ENCODE measurements around the gene SERPINB13.

Gene SERPINB13

DNA sequence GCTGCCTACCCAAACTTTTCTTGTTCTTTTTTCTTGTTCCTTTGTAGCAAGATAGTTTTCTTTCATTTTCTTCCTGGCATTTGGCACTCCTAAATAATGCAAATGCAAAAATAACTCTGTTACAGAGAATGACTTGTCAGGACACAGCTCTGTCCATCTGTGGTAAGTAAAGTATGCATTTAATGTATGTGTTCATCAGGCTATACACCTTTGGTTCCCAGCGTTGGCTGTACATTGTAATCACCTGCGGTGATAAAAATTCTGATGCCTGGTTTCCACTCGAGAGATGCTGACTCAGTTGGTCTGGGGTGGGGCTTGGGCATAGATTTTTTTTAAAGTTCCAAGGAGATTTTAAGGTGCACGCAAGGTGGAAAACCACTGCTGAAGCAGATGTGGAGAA is at the start of gene SERPINB13:
TSS of gene SERPINB13 (plus strand) at position 378 of the 400 bp plus-strand sequence. CDS start 1,325 bp downstream, outside the sequence.
- no peak for DNase-seq

- DNase-seq: peak; percentile 54
These were observed 47.1 kb upstream of the SERPINB13 start for GRCh38 chr18:63539904-63540510.

DNA sequence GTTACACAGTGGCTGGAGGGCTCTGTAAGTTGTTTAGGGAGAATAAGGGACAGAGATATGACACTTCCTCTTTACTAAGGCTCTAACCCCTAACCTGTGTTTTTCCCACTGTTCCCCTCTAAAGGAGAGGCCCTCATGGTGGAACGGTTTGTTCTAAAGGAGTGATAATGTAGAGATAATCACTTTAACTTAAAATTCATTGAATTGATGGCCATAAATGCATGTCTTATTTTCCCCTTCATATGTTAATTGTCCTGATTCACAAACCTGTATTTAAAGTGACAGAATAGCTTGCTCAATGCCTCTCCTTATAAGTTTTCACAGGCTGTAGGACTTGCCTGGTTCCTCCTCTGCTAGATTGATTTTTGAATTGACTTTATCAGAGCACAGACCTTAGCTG is 45.1 kb upstream of the SERPINB13 start, which contains the start of gene SERPINB12:
TSS of gene SERPINB12 (plus strand) at position 301 of the 400 bp plus-strand sequence. CDS start 13,791 bp downstream, outside the sequence.
- no peak for DNase-seq

GRCh38 chr18:63544017-63544416 is 43.1 kb upstream of the SERPINB13 start:
- no peak for DNase-seq

DNA sequence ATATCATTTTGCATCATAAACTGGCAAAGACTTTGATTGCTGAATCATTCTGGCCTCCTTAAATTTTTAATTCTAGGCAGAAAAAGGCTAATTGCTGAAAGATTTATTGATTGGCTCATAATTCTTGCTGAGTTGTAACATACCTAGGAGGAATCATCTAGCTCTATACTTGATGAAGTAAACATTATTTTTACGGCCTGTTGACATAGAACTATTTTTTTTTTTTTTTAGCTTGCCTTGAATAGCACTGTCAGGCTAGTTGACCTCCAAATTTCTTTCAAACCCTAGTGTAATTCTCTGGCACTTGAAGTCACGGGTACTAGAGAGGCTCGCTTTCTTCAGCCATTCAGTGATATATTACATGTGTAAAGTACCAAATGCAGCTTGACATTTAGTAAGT is 42.1 kb upstream of the SERPINB13 start:
- DNase-seq: peak; percentile 67

GRCh38 chr18:63550068-63550467 is 37.1 kb upstream of the SERPINB13 start:
- DNase-seq: no peak

DNA sequence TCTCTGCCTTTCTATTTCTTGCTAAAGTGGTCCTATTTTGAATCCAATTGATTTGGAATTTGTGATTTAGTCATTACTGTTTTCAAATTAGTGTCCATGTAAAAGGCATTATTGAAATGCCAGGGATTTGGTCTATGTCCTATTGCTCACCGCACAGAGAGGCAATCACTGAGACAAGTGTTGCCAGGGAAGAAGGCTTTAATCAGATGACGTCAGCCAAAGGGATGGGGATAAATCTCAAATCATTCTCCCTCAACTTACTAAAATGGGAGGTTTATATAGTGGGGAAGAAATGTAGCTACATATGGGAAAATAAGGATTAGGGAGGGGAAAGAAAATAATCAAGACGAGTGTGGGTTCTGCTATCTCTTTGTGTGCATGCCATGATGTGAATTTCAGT is 35.4 kb upstream of the SERPINB13 start:
- no peak for DNase-seq

DNA sequence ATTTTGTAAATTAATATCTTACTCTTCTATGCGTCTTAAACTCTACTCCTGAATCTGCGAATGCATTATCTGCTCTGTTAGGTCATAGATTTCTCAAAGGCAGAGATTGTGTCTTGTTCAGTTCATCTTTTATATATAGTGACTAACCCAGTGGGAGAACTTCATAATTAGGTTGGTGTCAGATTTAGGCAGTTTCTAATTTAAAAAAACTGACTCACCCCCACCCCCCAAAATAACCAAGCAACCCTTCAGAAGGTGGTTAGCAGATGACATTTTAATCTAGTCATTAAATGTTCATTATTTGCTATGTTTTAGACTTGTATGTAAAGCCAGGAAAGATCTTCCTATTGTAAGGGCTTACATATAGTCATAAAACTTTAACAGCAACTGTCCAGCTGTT is 34.6 kb upstream of the SERPINB13 start:
- DNase-seq: no peak

- DNase-seq: no peak
These were observed 34.1 kb upstream of the SERPINB13 start for GRCh38 chr18:63553081-63553480.

GRCh38 chr18:63559567-63560491 is 27.3 kb upstream of the SERPINB13 start:
- DNase-seq: no peak

DNA sequence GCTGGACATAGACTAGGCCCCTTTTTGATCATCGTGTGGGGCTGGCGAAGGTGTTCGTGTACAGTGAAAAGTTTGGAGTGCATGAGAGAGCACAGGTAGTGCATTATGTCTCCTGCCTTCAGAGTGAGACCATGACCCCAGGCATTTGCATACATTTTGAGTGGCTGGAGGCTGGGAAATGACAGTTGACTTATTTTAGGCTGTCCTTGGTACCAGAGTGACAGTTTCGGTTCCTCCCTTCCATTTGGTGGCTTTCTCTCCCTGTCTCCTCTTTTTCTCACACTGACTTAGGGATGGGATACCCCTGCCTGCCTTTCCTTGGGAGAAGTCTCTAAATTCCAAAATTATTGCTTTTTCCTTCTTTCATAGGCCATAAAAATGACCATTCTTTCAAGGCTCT is 24.9 kb upstream of the SERPINB13 start:
- no peak for DNase-seq

GRCh38 chr18:63564021-63564420 is 23.1 kb upstream of the SERPINB13 start:
- no peak for DNase-seq

DNA sequence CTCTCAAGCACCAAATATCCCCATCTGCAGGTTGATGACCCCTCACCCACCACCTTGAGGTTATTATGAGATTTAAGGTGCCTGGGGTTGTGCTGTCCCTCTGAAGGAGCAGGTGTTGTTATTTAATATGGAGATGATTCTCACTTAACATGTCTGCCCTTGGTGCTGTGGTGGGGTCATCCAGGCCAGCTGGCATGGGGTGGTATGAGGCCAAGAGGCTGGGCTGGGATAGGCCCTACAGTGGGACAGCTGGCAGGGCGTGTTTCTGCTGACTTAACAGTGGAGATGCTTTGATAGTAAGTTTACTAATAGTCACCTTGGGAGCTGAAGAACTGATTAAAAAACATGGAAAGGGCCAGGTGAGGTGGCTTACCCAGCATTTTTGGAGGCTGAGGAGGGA is 22.6 kb upstream of the SERPINB13 start:
- DNase-seq: no peak

DNA sequence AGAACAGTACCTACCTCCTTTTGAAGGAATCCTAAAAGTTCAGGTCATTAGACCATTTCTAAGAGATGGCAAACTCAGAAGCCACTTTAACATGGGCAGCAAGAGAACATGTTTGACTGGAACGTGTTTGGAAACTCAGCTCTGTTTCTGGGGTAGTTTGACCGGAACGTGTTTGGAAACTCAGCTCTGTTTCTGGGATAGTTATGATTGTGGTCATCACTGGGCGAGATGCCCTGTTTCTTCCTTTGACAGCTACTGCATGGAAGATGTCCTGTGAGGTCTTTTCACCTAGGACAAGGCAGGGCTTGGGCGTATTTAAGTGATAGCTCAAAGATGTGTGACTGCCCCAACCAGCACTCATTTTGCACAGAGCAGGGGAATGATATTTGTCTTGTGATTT is 19.9 kb upstream of the SERPINB13 start:
- DNase-seq: no peak

- no peak for DNase-seq
These were observed 19.3 kb upstream of the SERPINB13 start for GRCh38 chr18:63567825-63568224.

GRCh38 chr18:63570721-63571120 is 16.4 kb upstream of the SERPINB13 start:
- DNase-seq: no peak

DNA sequence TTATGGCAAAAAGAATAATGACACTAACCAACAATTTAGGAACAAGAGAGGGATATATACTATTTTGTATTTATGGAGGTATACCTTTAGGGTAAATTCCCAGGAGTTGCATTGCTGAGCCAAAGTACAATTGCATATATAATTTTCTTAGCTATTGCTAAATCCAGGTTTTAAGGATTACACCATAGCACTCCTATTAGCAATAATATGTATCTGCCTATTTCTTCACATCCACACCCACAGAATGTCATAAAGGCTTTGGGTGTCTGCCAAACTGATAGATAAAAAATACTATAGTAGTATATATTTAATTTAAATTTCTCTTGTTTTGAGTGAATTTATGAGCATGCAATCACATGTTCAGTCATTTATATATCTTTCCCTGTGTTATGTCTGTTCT is 11.5 kb upstream of the SERPINB13 start:
- no peak for DNase-seq

DNA sequence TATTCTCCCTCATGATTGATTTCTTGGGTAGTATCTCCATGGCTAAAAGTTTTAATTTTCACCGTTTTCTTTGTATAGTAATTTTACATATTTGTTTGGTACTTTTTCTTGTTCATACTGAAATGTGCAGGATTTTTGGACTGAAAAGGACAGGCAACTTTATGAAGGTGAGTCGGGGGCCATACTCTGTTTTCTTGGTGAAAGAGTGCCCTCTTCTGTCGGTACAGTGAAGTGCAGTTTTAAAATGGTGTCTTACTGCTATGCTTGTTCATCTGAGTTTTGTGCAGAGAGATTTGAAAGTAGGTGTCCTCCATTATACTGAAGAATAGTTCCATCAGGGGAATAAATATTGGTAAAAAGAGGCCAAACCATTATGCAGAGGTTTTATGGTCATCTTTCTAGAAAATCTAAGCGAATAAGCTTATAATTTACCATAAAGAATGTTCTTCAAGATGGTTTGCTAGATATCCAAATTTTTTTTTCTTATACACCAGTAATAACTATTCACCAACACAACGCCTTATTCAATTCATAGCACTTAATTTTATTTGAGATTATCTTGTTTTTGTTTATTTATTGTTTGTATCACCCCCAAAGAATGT is 8.7 kb upstream of the SERPINB13 start:
- DNase-seq: peak; percentile 17

DNA sequence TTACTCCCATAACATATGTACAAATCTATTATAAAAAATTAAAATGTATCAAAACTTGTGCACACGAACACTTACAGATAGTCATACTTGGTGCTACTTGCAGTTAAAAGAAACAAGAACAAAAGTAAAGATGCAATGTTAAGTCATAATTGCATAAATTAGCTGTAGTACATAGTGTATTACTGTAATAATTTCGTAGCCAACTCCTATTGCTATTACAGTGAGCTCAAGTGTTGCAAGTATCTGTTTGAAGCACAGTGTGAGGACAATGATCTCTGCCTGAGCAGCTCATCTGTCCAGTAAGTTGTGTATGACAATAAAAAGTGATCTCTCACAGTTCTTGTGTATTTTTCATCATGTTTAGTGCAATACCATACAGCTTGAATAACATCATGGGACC is 7.5 kb upstream of the SERPINB13 start:
- DNase-seq: no peak

DNA sequence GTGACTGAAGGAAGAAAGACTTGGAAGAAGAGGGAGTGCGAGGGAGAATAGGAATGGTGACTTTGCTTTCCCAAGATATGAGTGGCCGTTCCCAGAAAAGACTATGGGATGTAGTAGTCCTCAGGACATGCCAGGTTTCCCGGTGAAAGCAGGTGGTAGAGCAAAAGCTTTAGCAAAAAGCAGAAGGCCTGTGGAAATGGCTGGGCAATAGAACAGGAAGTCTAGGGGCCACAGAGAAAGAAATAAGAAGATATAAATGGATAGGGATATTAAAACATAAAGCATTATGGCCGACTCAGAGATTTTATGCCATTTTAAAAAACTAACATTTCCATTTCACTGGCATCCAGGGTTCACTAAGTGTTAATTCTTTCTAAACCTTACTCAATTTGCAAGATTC is 1.2 kb upstream of the SERPINB13 start:
- no peak for DNase-seq

DNA sequence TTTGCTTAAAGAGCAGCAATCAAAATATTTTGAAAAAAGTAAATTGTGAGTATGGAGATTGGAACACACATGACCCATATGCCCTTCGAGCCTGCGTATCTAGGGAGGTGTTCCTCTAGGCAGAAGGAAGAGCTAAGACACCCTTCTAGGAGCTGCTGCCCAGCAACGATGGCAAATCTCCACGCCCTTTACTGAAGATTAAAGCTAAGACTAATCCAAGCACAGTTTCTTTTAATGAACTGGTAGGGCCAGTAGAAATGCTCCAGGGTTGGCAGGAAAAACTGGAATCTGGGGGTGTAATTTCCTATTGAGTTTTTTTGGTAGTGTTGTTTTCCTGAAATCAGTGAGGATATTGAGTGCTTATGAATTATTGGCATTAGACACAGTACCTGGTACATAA is 712 bp upstream of the SERPINB13 start:
- DNase-seq: no peak

DNA sequence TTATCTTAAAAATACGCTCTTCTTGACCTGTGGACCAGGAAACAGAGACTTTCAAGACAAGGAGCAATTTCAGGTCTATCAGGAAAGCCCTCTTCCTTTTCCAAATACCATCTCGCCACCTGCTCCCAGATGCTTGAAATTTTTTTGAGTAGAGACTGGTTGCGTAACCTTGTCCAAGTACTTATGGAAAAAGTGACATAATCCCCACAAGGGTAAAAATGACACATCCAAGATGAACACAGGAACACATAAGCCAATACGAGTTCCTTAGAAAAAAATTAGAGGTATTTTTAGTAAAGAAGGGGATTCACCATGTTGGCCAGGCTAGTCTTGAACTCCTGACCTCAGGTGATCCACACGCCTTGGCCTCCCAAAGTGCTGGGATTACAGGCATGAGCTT is 1.8 kb downstream of the SERPINB13 start:
- DNase-seq: no peak

GRCh38 chr18:63590373-63590772 is 3.2 kb downstream of the SERPINB13 start:
- no peak for DNase-seq

All from DMS79 treated with DMSO at 0.1 percent for 48 hours (cell line).